HepG2 (cell line): ENCODE data around the gene ABHD17A. TPM values are rescaled to one million over a fixed set of nuclear protein-coding genes. Genes with fewer than 3 reads are reported as not detected.

Experiments used
- ATAC-seq: fragments of 200-7000 bp; cut with Tn5 transposase; 3 replicates; pipeline ENCODE4 v1.9.1; 2020; ENCODE audit warnings: mild to moderate bottlenecking, moderate library complexity
- BruUV-seq: library from RNA; stranded (reverse); fragments of 400-500 nt; replicated peaks from 2 replicates; lab custom pipeline; 2021; lab: Mats Ljungman, UMichigan
- CTCF ChIA-PET: fragments of 300-600 bp; formaldehyde crosslinking; extraction: SDS; loops from one replicate; lab custom pipeline; 2021; ENCODE audit warnings: low total read pairs, inconsistent platforms, low intra/inter-chr PET ratio; lab: Yijun Ruan, JAX
- POLR2A ChIA-PET: fragments of 350-600 bp; sonication (Branson Sonifier 250); formaldehyde crosslinking; loops from one replicate; lab custom pipeline; 2020; ENCODE audit warnings: antibody characterized with exemption, inconsistent platforms; lab: Yijun Ruan, JAX
- DNase-seq: peaks from one replicate; pipeline ENCODE4 v3.0.0-alpha.2; 2015; ENCODE audit warnings: low spot score
- FAIRE-seq: peaks from 3 replicates; lab custom pipeline; 2011; peaks lifted over from hg19 to GRCh38; lab: Jason Lieb, UNC
- H2AFZ ChIP-seq: one replicate; pipeline ENCODE4 v1.6.1; 2011; ENCODE audit warnings: low read length, inconsistent platforms
- H3K27ac ChIP-seq: fragments of 300-600 bp; 3 replicates; pipeline ENCODE4 v1.8.0; 2011; ENCODE audit warnings: mixed run types, mild to moderate bottlenecking, mixed read lengths, low read length, inconsistent platforms; ENCODE audit not compliant: insufficient read depth; ENCODE audit errors: extremely low read length
- H3K27me3 ChIP-seq, 2 experiments: fragments of 200-600 bp in 1 of 2; 2 replicates in 1 of 2; 3 replicates in 1 of 2; pipeline versions ENCODE4 v1.6.0 to v1.8.0; 2011; ENCODE audit warnings: low read length in 2 of 2, mild to moderate bottlenecking in 2 of 2, moderate library complexity in 2 of 2, inconsistent platforms in 1 of 2; ENCODE audit not compliant: insufficient read depth in 2 of 2, control insufficient read depth in 1 of 2
- H3K36me3 ChIP-seq, 2 experiments: fragments of 200-600 bp in 1 of 2; replicated peaks in 1 of 2; 2 replicates in 1 of 2; 3 replicates in 1 of 2; pipeline versions ENCODE4 v1.5.1 to v1.8.0; 2011; ENCODE audit warnings: low read length in 2 of 2, inconsistent platforms in 1 of 2; ENCODE audit not compliant: insufficient read depth in 2 of 2, control insufficient read depth in 1 of 2
- H3K4me1 ChIP-seq: 2 replicates; pipeline ENCODE4 v1.5.1; 2012; ENCODE audit warnings: low read length, inconsistent platforms; ENCODE audit not compliant: insufficient read depth
- H3K4me2 ChIP-seq: 2 replicates; pipeline ENCODE4 v1.6.0; 2011; ENCODE audit warnings: low read depth, low read length, inconsistent platforms
- H3K4me3 ChIP-seq, 3 experiments: fragments of 200-600 bp in 1 of 3; sonication (generic), shearing (Covaris generic) in 1 of 3; replicated peaks in 1 of 3; 2 replicates each; pipeline ENCODE4 v1.5.1; 2011 to 2016; ENCODE audit warnings: low read length in 3 of 3, inconsistent platforms in 2 of 3, low read depth in 2 of 3, mild to moderate bottlenecking in 2 of 3, control low read depth in 1 of 3, mixed read lengths in 1 of 3; ENCODE audit not compliant: insufficient read depth in 1 of 3
- H3K79me2 ChIP-seq: one replicate; pipeline ENCODE4 v1.6.1; 2011; ENCODE audit warnings: low read length, inconsistent platforms; ENCODE audit not compliant: insufficient read depth
- H3K9ac ChIP-seq: 2 replicates; pipeline ENCODE4 v1.6.0; 2011; ENCODE audit warnings: mild to moderate bottlenecking, low read depth, low read length, inconsistent platforms; ENCODE audit not compliant: insufficient read depth
- H3K9me3 ChIP-seq: 2 replicates; pipeline ENCODE4 v1.5.1; 2012; ENCODE audit warnings: mild to moderate bottlenecking, low read length
- H4K20me1 ChIP-seq: 2 replicates; pipeline ENCODE4 v1.6.0; 2011; ENCODE audit warnings: inconsistent platforms, mild to moderate bottlenecking, low read length, moderate library complexity; ENCODE audit not compliant: insufficient read depth
- AGO2 ChIP-seq: fragments of 200-400 bp; formaldehyde crosslinking; optimal IDR thresholded peaks from 2 replicates; pipeline ENCODE3; 2017; ENCODE audit warnings: mild to moderate bottlenecking, low read depth, low read length, moderate library complexity
- AKAP8 ChIP-seq: sonication (generic); formaldehyde crosslinking; IDR thresholded peaks from 2 replicates; pipeline ENCODE4 v1.5.1; 2020; ENCODE audit warnings: mild to moderate bottlenecking, missing genetic modification reagents
- CBX2 ChIP-seq, 2 experiments: fragments of 200-600 bp in 1 of 2; sonication (generic); formaldehyde crosslinking in 1 of 2; IDR thresholded peaks; 2 replicates each; pipeline versions ENCODE4 v1.7.0 to v1.8.1; 2018 to 2022; ENCODE audit warnings: low read depth in 2 of 2, low read length in 1 of 2, mild to moderate bottlenecking in 1 of 2, missing genetic modification reagents in 1 of 2
- HNRNPK ChIP-seq: fragments of 200-400 bp; formaldehyde crosslinking; IDR thresholded peaks from 2 replicates; pipeline ENCODE4 v1.6.1; 2018; ENCODE audit warnings: low read length, low read depth, moderate library complexity, mild to moderate bottlenecking; ENCODE audit not compliant: poor library complexity, severe bottlenecking
- NFKBIZ ChIP-seq: IDR thresholded peaks from 2 replicates; pipeline ENCODE4 v1.6.1; 2018; ENCODE audit warnings: missing genetic modification reagents, missing compliant biosample characterization
- TEAD3 ChIP-seq: optimal IDR thresholded peaks from 2 replicates; pipeline ENCODE3; 2016; ENCODE audit warnings: borderline replicate concordance
- ZNF646 ChIP-seq: sonication (generic); formaldehyde crosslinking; IDR thresholded peaks from 2 replicates; pipeline ENCODE4 v1.9.0; 2021; ENCODE audit warnings: mild to moderate bottlenecking, missing genetic modification reagents
- WGBS: methylation state at CpG from one replicate; pipeline ENCODE4 v1.1.6; 2017; ENCODE audit warnings: low lambda C conversion rate; 5-methylcytosine and 5-hydroxymethylcytosine counted together
- in situ Hi-C: cut with HindIII; loops from 2 replicates; pipeline ENCODE4 v1.10.0; 2017; ENCODE audit warnings: low pct_unique_long_range_greater_than_20kb; ENCODE audit not compliant: extremely low pct_ligation_motif_present
- intact Hi-C: fragments of 100-400 bp; cut with micrococcal nuclease; formaldehyde crosslinking; loops from one replicate; pipeline ENCODE4 v1.10.0; 2022; ENCODE audit not compliant: unreplicated experiment
- polyA plus RNA-seq, 8 experiments: library from polyadenylated mRNA; depleted of rRNA in 3 of 8; stranded (reverse) in 7 of 8; unstranded in 1 of 8; fragments of >200 nt; fragmentation: Illumina TruSeq in 4 of 8; extraction: Trizol in 4 of 8; gene quantifications; 2 replicates each; pipeline versions ENCODE4 v1.2.1 to v1.2.3, GENCODE V29; 2011 to 2016; ENCODE audit warnings: low read depth in 4 of 8, missing spikeins in 1 of 8, mixed read lengths in 1 of 8; ENCODE audit not compliant: insufficient read depth in 1 of 8
- total RNA-seq, 5 experiments: library from RNA; depleted of rRNA; stranded (reverse); fragments of >200 nt; fragmentation: Illumina TruSeq; extraction: Trizol; gene quantifications; 2 replicates each; pipeline ENCODE4 v1.2.3, GENCODE V29; 2016; ENCODE audit warnings: low read depth in 1 of 5
- TF ChIP-seq, protein P1 (sequence below): sonication (generic); formaldehyde crosslinking; IDR thresholded peaks from 2 replicates; pipeline ENCODE4 v1.4.0; 2020; ENCODE audit warnings: missing genetic modification reagents, borderline replicate concordance
- TF ChIP-seq, protein P2 (sequence below): sonication (generic); formaldehyde crosslinking; IDR thresholded peaks from 2 replicates; pipeline ENCODE4 v1.5.0; 2020; ENCODE audit warnings: mild to moderate bottlenecking, missing genetic modification reagents, borderline replicate concordance

The ABHD17A gene
- total and polyA plus RNA-seq, 2 of the 13 experiments (the other 11 are each of a cell fraction or from before 2014, with no cell fraction given): 27.7 to 40.8 TPM

- peak overlapping the region; percentile 33 for H3K27ac ChIP-seq
- no peaks in the 10 kb centered on the region for H3K9me3 ChIP-seq
- intact Hi-C loops: no loop called here
- CTCF ChIA-PET: no interaction called here
- peaks cover 0 to 2% of the 10 kb centered on the region in 2 experiments; a peak in 2 of 5 replicates for H3K36me3 ChIP-seq
- H3K4me2 ChIP-seq: no peak overlapping the region
- WGBS: 100% methylated on average over 1 of the region's 25 CpGs
- POLR2A ChIA-PET: no interaction called here
- H3K4me3 ChIP-seq: no peak overlapping the region
- peaks cover 6% of the 10 kb centered on the region; the same call in 1 of the 2 replicates for H4K20me1 ChIP-seq
- FAIRE-seq: no peak
- no peaks in the 10 kb centered on the region for H3K27me3 ChIP-seq
- H3K9ac ChIP-seq: no peak overlapping the region
- no peak for DNase-seq
- in situ Hi-C loops: no loop called here
- ATAC-seq: no peak
- no peak overlapping the region for H2AFZ ChIP-seq
- H3K79me2 ChIP-seq: peaks cover 32% of the 10 kb centered on the region
- H3K4me1 ChIP-seq: peaks cover 70% of the 10 kb centered on the region
- no TSS peak for BruUV-seq
- TF ChIP-seq ZNF646 (CRISPR knock-in tag) (no peak), CBX2 (IDR thresholded peaks at IDR 0.05; ENCODE audit: low read depth, low read length) (no peak), CBX2 (CRISPR knock-in tag; IDR thresholded peaks at IDR 0.05; ENCODE audit: low read depth) (no peak), NFKBIZ (no peak), TEAD3 (CRISPR knock-in tag) (no peak), AKAP8 (CRISPR knock-in tag) (0 out of 2 replicates have a peak, but pooled peaks have one; percentile 52), HNRNPK (no peak), AGO2 (peak; percentile 43)
- TF ChIP-seq, protein P1, sequence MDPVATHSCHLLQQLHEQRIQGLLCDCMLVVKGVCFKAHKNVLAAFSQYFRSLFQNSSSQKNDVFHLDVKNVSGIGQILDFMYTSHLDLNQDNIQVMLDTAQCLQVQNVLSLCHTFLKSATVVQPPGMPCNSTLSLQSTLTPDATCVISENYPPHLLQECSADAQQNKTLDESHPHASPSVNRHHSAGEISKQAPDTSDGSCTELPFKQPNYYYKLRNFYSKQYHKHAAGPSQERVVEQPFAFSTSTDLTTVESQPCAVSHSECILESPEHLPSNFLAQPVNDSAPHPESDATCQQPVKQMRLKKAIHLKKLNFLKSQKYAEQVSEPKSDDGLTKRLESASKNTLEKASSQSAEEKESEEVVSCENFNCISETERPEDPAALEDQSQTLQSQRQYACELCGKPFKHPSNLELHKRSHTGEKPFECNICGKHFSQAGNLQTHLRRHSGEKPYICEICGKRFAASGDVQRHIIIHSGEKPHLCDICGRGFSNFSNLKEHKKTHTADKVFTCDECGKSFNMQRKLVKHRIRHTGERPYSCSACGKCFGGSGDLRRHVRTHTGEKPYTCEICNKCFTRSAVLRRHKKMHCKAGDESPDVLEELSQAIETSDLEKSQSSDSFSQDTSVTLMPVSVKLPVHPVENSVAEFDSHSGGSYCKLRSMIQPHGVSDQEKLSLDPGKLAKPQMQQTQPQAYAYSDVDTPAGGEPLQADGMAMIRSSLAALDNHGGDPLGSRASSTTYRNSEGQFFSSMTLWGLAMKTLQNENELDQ (CRISPR knock-in tag): no peak
- TF ChIP-seq, protein P2, sequence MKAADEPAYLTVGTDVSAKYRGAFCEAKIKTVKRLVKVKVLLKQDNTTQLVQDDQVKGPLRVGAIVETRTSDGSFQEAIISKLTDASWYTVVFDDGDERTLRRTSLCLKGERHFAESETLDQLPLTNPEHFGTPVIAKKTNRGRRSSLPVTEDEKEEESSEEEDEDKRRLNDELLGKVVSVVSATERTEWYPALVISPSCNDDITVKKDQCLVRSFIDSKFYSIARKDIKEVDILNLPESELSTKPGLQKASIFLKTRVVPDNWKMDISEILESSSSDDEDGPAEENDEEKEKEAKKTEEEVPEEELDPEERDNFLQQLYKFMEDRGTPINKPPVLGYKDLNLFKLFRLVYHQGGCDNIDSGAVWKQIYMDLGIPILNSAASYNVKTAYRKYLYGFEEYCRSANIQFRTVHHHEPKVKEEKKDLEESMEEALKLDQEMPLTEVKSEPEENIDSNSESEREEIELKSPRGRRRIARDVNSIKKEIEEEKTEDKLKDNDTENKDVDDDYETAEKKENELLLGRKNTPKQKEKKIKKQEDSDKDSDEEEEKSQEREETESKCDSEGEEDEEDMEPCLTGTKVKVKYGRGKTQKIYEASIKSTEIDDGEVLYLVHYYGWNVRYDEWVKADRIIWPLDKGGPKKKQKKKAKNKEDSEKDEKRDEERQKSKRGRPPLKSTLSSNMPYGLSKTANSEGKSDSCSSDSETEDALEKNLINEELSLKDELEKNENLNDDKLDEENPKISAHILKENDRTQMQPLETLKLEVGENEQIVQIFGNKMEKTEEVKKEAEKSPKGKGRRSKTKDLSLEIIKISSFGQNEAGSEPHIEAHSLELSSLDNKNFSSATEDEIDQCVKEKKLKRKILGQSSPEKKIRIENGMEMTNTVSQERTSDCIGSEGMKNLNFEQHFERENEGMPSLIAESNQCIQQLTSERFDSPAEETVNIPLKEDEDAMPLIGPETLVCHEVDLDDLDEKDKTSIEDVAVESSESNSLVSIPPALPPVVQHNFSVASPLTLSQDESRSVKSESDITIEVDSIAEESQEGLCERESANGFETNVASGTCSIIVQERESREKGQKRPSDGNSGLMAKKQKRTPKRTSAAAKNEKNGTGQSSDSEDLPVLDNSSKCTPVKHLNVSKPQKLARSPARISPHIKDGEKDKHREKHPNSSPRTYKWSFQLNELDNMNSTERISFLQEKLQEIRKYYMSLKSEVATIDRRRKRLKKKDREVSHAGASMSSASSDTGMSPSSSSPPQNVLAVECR: no peak
Observed at GRCh38 chr19:1872807-1873523, 12.3 kb downstream of the ABHD17A start.
